Neural progenitor cell (in vitro differentiated cells): Measurements from ENCODE around the gene PTPRA. TPM values are rescaled to one million over a fixed set of nuclear protein-coding genes. Genes with fewer than 3 reads are reported as not detected.

Experiments
- DNase-seq: peaks from one replicate; pipeline ENCODE4 v3.0.0-alpha.2; 2016; ENCODE audit warnings: low spot score
- H2AFZ ChIP-seq: fragments of 200-600 bp; sonication (generic); replicated peaks from 2 replicates; pipeline ENCODE4 v1.6.1; 2016; ENCODE audit warnings: antibody characterized with exemption
- H3F3A ChIP-seq: fragments of 200-600 bp; sonication (generic); 2 replicates; pipeline ENCODE4 v1.6.1; 2016; ENCODE audit warnings: antibody characterized with exemption, low read depth
- H3K27ac ChIP-seq: fragments of 200-600 bp; sonication (generic); 2 replicates; pipeline ENCODE4 v1.5.1; 2016; ENCODE audit warnings: mild to moderate bottlenecking
- H3K27me3 ChIP-seq: fragments of 200-600 bp; sonication (generic); 2 replicates; pipeline ENCODE4 v1.6.1; 2016; ENCODE audit warnings: mild to moderate bottlenecking, moderate library complexity
- H3K36me3 ChIP-seq: fragments of 200-600 bp; sonication (generic); 2 replicates; pipeline ENCODE4 v1.5.1; 2016
- H3K4me1 ChIP-seq: fragments of 200-600 bp; sonication (generic); 2 replicates; pipeline ENCODE4 v1.6.1; 2016; ENCODE audit warnings: mixed run types
- H3K4me2 ChIP-seq: fragments of 200-600 bp; sonication (generic); 2 replicates; pipeline ENCODE4 v1.6.1; 2016
- H3K4me3 ChIP-seq: fragments of 200-600 bp; sonication (generic); 2 replicates; pipeline ENCODE4 v1.5.1; 2016
- H3K79me2 ChIP-seq: fragments of 200-600 bp; sonication (generic); 2 replicates; pipeline ENCODE4 v1.6.1; 2016; ENCODE audit warnings: low read depth
- H3K9ac ChIP-seq: fragments of 200-600 bp; sonication (generic); 2 replicates; pipeline ENCODE4 v1.6.1; 2016
- H3K9me3 ChIP-seq: fragments of 200-600 bp; sonication (generic); 2 replicates; pipeline ENCODE4 v1.5.1; 2016; ENCODE audit warnings: low read depth
- H4K20me1 ChIP-seq: fragments of 200-600 bp; sonication (generic); 2 replicates; pipeline ENCODE4 v1.6.1; 2016; ENCODE audit warnings: low read depth
- H3K27ac Mint-ChIP-seq: 3 replicates; pipeline ENCODE4 v1.8.0; 2021; ENCODE audit warnings: mixed read lengths
- H3K27me3 Mint-ChIP-seq: 2 replicates; pipeline ENCODE4 v1.8.0; 2022; ENCODE audit warnings: low read depth, mild to moderate bottlenecking, inconsistent platforms, moderate library complexity, mixed read lengths; ENCODE audit not compliant: insufficient read depth
- H3K36me3 Mint-ChIP-seq: 3 replicates; pipeline ENCODE4 v1.8.0; 2021; ENCODE audit warnings: mixed read lengths
- H3K4me1 Mint-ChIP-seq: 3 replicates; pipeline ENCODE4 v1.8.0; 2021; ENCODE audit warnings: mixed read lengths
- H3K4me3 Mint-ChIP-seq: 3 replicates; pipeline ENCODE4 v1.8.0; 2021; ENCODE audit warnings: mild to moderate bottlenecking, moderate library complexity, mixed read lengths
- H3K9me3 Mint-ChIP-seq: 3 replicates; pipeline ENCODE4 v1.8.0; 2020; ENCODE audit warnings: mixed read lengths
- EZH2 ChIP-seq: fragments of 200-600 bp; sonication (generic); IDR thresholded peaks from 2 replicates; pipeline ENCODE4 v1.6.1; 2017; ENCODE audit warnings: antibody characterized with exemption, mild to moderate bottlenecking, moderate library complexity
- EZH2phosphoT487 ChIP-seq: fragments of 200-600 bp; sonication (generic); IDR thresholded peaks from 2 replicates; pipeline ENCODE4 v1.6.1; 2017; ENCODE audit warnings: antibody characterized with exemption
- total RNA-seq: library from RNA; depleted of rRNA; stranded (reverse); fragments of >200 nt; gene quantifications from 2 replicates; pipeline ENCODE4 v1.2.3, GENCODE V29; 2015; ENCODE audit warnings: low replicate concordance
- TF ChIP-seq, protein P1 (sequence below): fragments of 200-600 bp; sonication (generic); IDR thresholded peaks from 2 replicates; pipeline ENCODE4 v1.5.1; 2017; ENCODE audit warnings: antibody characterized with exemption, mild to moderate bottlenecking

The PTPRA gene
- total RNA-seq, 1 donor from 2014 or later: 77.7 TPM

DNA sequence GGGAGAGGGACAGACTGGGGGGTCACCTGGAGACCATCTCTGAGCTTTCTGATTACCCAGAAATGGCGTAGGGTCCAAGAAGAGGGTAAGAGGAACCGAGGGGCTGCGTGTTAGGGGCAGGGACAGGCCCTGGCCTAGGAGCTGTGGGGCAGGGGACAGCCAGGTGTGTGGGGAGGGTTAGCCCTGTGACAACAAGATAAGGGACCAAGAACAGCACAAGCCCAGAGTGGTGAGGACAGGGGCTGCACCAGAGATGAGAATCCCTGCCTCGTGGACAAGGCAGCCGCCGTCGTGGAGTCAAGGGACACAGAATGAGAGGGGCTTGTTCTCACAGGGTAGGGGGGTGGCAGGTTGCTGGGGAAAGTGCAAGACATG lies 211.7 kb downstream of the PTPRA start:
- Histone ChIP-seq H4K20me1 (no peaks in the 10 kb centered on the region), H3K36me3 (no peaks in the 10 kb centered on the region), H3K27me3 (peaks cover 55% of the 10 kb centered on the region), H3F3A (no peaks in the 10 kb centered on the region), H3K27ac (no peak overlapping the region), H3K4me1 (no peaks in the 10 kb centered on the region), H3K9me3 (no peaks in the 10 kb centered on the region), H3K9ac (no peak overlapping the region), H3K4me3 (no peak overlapping the region), H2AFZ (no peak overlapping the region), H3K79me2 (no peaks in the 10 kb centered on the region), H3K4me2 (no peak overlapping the region)
- DNase-seq: no peak
- no peak overlapping the region for H3K4me3 Mint-ChIP-seq
- no peaks in the 10 kb centered on the region for H3K36me3 Mint-ChIP-seq
- TF ChIP-seq EZH2phosphoT487: no peak
- TF ChIP-seq, protein P1, sequence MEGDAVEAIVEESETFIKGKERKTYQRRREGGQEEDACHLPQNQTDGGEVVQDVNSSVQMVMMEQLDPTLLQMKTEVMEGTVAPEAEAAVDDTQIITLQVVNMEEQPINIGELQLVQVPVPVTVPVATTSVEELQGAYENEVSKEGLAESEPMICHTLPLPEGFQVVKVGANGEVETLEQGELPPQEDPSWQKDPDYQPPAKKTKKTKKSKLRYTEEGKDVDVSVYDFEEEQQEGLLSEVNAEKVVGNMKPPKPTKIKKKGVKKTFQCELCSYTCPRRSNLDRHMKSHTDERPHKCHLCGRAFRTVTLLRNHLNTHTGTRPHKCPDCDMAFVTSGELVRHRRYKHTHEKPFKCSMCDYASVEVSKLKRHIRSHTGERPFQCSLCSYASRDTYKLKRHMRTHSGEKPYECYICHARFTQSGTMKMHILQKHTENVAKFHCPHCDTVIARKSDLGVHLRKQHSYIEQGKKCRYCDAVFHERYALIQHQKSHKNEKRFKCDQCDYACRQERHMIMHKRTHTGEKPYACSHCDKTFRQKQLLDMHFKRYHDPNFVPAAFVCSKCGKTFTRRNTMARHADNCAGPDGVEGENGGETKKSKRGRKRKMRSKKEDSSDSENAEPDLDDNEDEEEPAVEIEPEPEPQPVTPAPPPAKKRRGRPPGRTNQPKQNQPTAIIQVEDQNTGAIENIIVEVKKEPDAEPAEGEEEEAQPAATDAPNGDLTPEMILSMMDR: no peak
- TF ChIP-seq EZH2: no peak
- no peaks in the 10 kb centered on the region for H3K4me1 Mint-ChIP-seq
- no peaks in the 10 kb centered on the region for H3K9me3 Mint-ChIP-seq
- H3K27me3 Mint-ChIP-seq: peaks cover 29% of the 10 kb centered on the region
- H3K27ac Mint-ChIP-seq: no peak overlapping the region

DNA sequence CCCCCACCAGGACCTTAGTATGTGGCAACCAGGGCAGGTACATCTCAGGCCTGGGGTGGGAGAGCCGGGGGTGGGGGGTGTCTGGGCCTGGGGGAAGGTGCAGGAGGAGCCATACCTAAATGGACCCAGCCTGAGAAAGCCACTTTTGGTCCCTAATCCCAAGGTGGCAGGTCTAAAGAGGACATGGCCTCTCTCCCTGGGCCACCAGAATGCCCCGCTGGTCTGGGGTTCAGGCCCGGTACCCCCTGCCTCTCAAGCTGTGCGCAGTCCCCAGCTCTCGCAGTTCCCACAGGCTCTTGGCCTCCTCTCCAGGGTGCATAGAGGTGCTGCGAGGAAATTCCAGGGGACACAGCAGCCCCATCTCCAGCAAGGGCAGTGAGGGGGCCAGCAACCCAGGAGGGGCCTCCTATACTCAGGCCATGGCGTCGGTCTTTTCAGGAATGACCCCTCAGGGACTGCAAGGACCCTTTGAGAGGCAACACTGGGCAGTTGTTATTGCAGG lies 212.3 kb downstream of the PTPRA start:
- Histone ChIP-seq H3K4me3 (no peak overlapping the region), H3K4me2 (no peak overlapping the region), H3K27ac (no peak overlapping the region), H3K4me1 (no peaks in the 10 kb centered on the region), H3K9me3 (no peaks in the 10 kb centered on the region), H3K79me2 (no peaks in the 10 kb centered on the region), H3K9ac (no peak overlapping the region), H2AFZ (no peak overlapping the region), H3K27me3 (peaks cover 55% of the 10 kb centered on the region), H3K36me3 (no peaks in the 10 kb centered on the region), H4K20me1 (no peaks in the 10 kb centered on the region), H3F3A (no peaks in the 10 kb centered on the region)
- DNase-seq: no peak
- Mint-ChIP-seq H3K9me3 (no peaks in the 10 kb centered on the region), H3K4me3 (no peak overlapping the region), H3K27ac (no peak overlapping the region), H3K4me1 (no peaks in the 10 kb centered on the region), H3K27me3 (peaks cover 22% of the 10 kb centered on the region), H3K36me3 (no peaks in the 10 kb centered on the region)
- TF ChIP-seq, protein P1: no peak
- TF ChIP-seq EZH2 (no peak), EZH2phosphoT487 (no peak)

DNA sequence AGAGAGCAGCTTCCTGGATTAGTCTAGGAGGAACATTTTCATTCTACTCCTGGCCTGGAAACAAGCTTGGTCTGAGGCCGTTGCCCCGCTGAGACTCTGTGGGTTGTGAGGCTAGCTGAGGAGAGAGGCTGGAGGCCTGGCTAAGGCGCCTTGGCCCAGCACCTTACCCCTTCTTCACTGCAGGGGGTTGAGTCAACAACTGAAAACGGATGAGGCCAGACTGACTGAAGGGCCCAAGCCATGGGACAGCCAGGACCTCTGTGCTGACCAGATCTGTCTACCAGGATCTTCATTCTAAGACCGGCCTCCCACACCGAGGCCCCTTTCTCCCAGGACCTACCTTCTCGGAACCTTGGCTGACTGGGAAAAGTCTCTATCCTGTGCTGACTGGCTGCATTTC lies 214.8 kb downstream of the PTPRA start:
- Histone ChIP-seq H3K79me2 (no peaks in the 10 kb centered on the region), H3F3A (no peaks in the 10 kb centered on the region), H2AFZ (no peak overlapping the region), H4K20me1 (no peaks in the 10 kb centered on the region), H3K4me2 (no peak overlapping the region), H3K36me3 (no peaks in the 10 kb centered on the region), H3K4me3 (no peak overlapping the region), H3K9me3 (no peaks in the 10 kb centered on the region), H3K27me3 (peaks cover 54% of the 10 kb centered on the region), H3K4me1 (no peaks in the 10 kb centered on the region), H3K9ac (no peak overlapping the region), H3K27ac (no peak overlapping the region)
- Mint-ChIP-seq H3K9me3 (no peaks in the 10 kb centered on the region), H3K36me3 (no peaks in the 10 kb centered on the region), H3K27ac (no peak overlapping the region), H3K4me1 (no peaks in the 10 kb centered on the region), H3K4me3 (no peak overlapping the region), H3K27me3 (peaks cover 10% of the 10 kb centered on the region)
- no peak for DNase-seq
- TF ChIP-seq EZH2 (no peak), EZH2phosphoT487 (no peak)
- TF ChIP-seq, protein P1: no peak

Other genes starting within 250 kb of the PTPRA start
- gene NOP56, start 220.8 kb upstream of the PTPRA start, total RNA-seq: 246 and 288 TPM in 2 replicates
- gene IDH3B, start 209.3 kb upstream of the PTPRA start, total RNA-seq: 94.3 and 111 TPM in 2 replicates
- gene EBF4, start 180.7 kb upstream of the PTPRA start, total RNA-seq: 1.9 and 2.5 TPM in 2 replicates
- 76.3 and 169 TPM in 2 replicates for gene CPXM1, start 72.9 kb upstream of the PTPRA start, total RNA-seq
- gene C20orf141, start 58.5 kb upstream of the PTPRA start, total RNA-seq: not detected in 2 replicates
- not detected in 2 replicates for gene TMEM239, start 57.1 kb upstream of the PTPRA start, total RNA-seq
- 14.6 and 53.1 TPM in 2 replicates for gene PCED1A, start 32.8 kb upstream of the PTPRA start, total RNA-seq
- 27.6 and 39.6 TPM in 2 replicates for gene VPS16, start 32.7 kb upstream of the PTPRA start, total RNA-seq
- 0.37 TPM in 1 of 2 replicates, not detected in the other for gene GNRH2, start 170.1 kb downstream of the PTPRA start, total RNA-seq
- 37.0 and 71.8 TPM in 2 replicates for gene MRPS26, start 172.6 kb downstream of the PTPRA start, total RNA-seq
- not detected in 2 replicates for gene OXT, start 198.1 kb downstream of the PTPRA start, total RNA-seq
- not detected in 2 replicates for gene AVP, start 211.2 kb downstream of the PTPRA start, total RNA-seq